NCI-H2107 (cell line): ENCODE data around the gene KDM5B.

Source experiments
- DNase-seq: peaks from one replicate; lab custom pipeline; 2025; lab: John Stamatoyannopoulos, UW

KDM5B gene

GRCh38 chr1:202685641-202686040 is 122.6 kb downstream of the KDM5B start:
- DNase-seq = no peak

- no peak for DNase-seq
These were observed 123.5 kb downstream of the KDM5B start for GRCh38 chr1:202684716-202685115.

- no peak for DNase-seq
These were observed 125.2 kb downstream of the KDM5B start for GRCh38 chr1:202683029-202683428.

- no peak for DNase-seq
These were observed 125.7 kb downstream of the KDM5B start for GRCh38 chr1:202682477-202682876.

- no peak for DNase-seq
These were observed 126.3 kb downstream of the KDM5B start for GRCh38 chr1:202681736-202682420.

GRCh38 chr1:202680586-202681352 is 127.5 kb downstream of the KDM5B start:
- no peak for DNase-seq

GRCh38 chr1:202679406-202680177 is 128.6 kb downstream of the KDM5B start:
- DNase-seq = no peak

GRCh38 chr1:202677433-202677832 is 130.8 kb downstream of the KDM5B start:
- no peak for DNase-seq
